Stimulated activated CD8-positive, alpha-beta memory T cell treated with anti-CD3 and anti-CD28 coated beads, Interleukin-7, amount 100 ng/mL, for 48 hours (primary cell): Measurements from ENCODE around the gene TMOD1.
"Not testable (repeated sequence)": the region's sequence is repeated elsewhere in the genome, so short reads cannot be mapped to it uniquely, and the experiment has no call there.

Experiments
- DNase-seq, 2 donors: peaks; one replicate each; pipeline ENCODE4 v3.0.0-alpha.2; 2020; ENCODE audit warnings: low read depth in 1 of 2; ENCODE audit errors: extremely low read depth in 1 of 2

Gene TMOD1

GRCh38 chr9:97564291-97565175 is 63.1 kb downstream of the TMOD1 start:
- DNase-seq = no peak

- no peak for DNase-seq
These were observed 63.8 kb downstream of the TMOD1 start for GRCh38 chr9:97565262-97565661.

- no peak for DNase-seq
These were observed 65.9 kb downstream of the TMOD1 start for GRCh38 chr9:97567182-97567893.

- DNase-seq = no peak
These were observed 66.4 kb downstream of the TMOD1 start for GRCh38 chr9:97567894-97568202.

DNA sequence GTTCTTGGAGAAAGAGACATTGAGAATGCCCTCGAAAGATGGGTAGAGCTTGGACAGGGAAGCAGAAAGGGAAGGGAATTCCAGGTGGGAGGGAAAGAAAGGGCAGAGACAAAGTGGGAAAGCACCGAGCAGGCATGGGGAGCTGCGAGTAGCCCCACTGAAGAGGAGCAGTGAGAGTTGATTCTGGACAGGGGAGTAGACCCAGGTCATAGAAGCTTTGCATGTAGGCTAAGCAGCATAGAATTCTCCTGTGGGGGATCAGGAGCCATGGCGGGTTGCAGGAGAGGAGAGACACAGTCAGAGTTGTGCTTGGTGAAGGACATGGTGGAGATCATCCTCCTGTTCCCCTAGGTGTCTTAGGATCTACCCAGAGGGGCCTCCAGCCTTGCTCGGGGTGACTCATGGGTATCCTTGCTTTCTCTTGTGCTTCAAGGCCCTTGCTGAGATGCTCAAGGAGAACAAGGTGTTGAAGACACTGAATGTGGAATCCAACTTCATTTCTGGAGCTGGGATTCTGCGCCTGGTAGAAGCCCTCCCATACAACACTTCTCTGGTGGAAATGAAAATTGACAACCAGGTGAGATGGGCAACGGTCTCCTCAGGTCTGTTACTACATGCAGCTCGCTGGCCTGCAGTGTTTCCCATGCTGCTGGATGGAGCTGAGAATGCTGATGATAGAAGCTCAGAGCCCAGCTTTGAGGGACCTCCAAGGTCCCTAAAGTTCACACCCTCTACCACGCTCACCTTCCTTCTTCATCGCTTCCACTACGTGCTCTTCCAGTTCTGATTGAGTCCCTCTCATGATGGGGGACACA is 67.2 kb downstream of the TMOD1 start:
- no peak for DNase-seq

- no peak for DNase-seq
These were observed 69.4 kb downstream of the TMOD1 start for GRCh38 chr9:97570899-97571298.

- DNase-seq = no peak
These were observed 70.2 kb downstream of the TMOD1 start for GRCh38 chr9:97571664-97572063.

GRCh38 chr9:97572196-97572891 is 70.9 kb downstream of the TMOD1 start:
- DNase-seq = no peak

DNA sequence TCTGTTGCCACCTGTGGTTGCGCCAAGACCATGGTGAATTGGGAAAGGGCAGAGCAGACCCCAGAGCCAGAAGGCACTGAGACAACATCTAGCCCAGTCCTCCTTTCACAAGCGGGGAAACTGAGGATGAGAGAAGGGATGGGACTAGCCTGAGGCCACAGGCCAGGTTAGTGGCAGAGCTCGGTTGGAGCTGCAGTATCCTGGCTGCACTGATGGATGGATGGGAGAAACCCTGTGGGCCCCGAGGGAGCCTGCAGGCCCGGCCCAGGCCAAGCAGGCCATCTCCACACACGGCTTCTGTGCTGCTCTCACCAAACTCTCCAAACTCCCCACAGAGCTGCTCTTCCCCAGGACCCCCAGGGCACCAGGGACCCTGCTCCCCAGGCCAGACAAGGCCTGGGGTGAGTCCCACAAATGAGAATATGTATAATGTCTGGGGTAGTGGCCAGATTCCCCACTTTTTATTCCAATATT is 71.5 kb downstream of the TMOD1 start:
- no peak for DNase-seq

DNA sequence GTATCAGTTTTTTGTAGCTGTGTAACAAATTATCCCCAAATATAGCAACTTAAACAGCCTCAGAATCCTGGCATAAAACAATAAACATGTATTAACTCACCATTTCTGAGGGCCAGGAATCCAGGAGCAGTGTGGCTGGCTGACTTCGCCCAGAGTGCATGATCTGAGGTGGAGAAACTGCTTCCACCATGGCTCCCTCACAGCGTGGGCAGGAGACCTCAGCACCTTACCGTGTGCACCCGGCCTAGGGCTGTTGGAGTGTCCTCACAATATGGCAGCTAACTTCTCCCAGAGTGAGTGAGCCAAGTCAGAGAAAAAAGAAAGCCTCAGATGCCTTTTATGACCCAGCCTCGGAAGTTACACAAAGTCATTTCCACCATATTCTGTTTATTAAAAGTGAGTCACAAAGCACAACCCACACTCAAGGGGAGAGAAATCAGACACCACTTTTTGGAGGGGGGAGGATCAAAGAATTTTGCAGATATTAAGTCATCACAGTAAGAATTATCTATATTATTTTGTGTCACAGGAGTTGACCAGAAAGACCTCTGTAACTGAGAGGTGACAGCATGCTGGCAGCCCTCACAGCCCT is 72.1 kb downstream of the TMOD1 start:
- DNase-seq = no peak

- DNase-seq = not testable (repeated sequence)
These were observed 72.7 kb downstream of the TMOD1 start for GRCh38 chr9:97574101-97574571.

DNA sequence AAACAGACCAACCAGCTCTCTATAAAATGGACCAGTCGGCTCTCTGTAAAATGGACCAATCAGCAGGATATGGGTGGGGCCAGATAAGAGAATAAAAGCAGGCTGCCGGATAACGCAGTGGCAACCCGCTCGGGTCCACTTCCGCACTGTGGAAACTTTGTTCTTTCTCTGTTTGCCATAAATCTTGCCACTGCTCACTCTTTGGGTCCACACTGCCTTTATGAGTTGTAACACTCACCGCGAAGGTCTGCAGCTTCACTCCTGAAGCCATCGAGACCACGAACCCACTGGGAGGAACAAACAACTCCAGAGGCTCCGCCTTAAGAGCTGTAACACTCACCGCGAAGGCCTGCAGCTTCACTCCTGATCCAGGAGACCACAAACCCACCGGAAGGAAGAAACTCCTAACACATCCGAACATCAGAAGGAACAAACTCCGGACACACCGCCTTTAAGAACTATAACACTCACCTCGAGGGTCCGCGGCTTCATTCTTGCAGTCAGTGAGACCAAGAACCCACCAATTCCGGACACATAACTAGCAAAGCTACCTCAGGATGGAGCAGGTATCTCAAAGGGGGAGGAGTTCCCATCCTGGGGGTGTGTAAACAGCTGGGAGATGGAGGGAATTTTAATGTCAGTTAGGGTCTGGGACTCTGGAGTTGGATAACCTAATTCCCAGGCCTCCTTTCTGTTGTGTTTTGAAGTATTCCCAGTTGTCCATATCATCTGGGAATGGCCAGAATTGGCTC is 73.6 kb downstream of the TMOD1 start:
- not testable (repeated sequence) for DNase-seq

DNA sequence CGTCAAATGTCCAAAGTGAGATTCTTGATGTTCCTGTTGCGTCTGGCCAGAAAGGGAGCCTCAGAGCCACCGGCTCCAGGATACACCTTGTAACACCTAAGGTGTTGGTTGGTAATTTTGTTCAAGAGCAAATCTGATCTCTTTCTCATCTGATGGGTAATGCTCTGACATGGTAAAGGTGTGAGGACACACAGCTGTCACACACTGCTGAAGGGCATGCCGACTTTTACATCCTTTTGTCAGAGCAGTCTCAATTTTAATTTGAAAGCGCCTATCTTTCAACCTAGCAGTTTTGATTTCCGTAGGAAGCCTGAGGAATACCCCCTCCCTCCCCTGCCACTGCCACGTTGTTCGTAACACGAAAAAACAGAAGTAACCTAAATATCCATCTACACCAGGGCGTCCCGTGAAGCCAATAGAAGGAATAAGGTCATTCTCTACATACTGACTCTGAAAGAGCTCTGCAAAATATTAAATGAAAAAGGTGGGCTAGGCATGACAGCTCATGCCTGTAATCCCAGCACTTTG is 74.3 kb downstream of the TMOD1 start:
- DNase-seq = no peak

- no peak for DNase-seq
These were observed 75.6 kb downstream of the TMOD1 start for GRCh38 chr9:97577051-97577450.

DNA sequence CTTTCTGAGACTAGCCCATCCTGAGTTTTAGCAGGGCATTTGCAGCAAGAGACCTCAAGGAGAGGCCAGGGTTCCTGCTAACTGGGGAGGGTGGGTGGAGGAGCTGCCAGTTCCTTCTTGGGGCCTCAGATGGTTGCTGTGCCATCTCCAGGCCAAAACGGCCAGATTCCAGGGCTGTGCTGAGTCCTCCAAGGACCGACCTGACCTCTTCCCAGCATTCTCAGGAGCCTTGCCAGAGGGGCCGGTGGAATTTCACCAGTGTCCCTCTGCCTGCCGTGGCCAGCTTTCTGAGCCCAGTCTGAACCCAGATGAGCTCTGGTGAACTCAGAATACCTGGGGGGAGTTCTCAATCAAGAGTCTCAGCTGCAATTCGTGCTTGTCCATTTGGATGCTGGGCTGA is 77.4 kb downstream of the TMOD1 start:
- DNase-seq = no peak

- DNase-seq = no peak
These were observed 78.4 kb downstream of the TMOD1 start for GRCh38 chr9:97579914-97580313.

GRCh38 chr9:97581590-97581989 is 80.1 kb downstream of the TMOD1 start:
- DNase-seq = not testable (repeated sequence)

GRCh38 chr9:97584778-97585177 is 83.3 kb downstream of the TMOD1 start:
- not testable (repeated sequence) for DNase-seq

DNA sequence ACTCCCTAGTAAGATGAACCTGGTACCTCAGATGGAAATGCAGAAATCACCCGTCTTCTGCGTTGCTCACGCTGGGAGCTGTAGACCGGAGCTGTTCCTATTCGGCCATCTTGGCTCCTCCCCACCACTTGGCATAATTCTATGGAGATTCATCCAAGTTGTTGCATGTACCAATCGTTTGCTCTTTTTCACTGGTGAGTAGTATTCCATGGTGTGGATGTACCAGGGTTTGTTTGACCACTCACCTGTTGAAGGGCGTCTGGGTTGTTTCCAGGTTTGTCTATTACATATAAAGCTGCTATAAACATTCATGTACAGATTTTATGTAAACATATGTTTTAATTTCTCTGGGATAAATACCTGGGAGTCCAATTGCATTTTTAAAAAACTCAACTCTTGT is 85.4 kb downstream of the TMOD1 start:
- not testable (repeated sequence) for DNase-seq
